SU-DHL-6 (cell line): ENCODE measurements around the gene CLTCL1.

ENCODE experiments used
- EZH2phosphoT487 ChIP-seq: fragments of 200-600 bp; sonication (generic), shearing (Covaris generic); conservative IDR thresholded peaks from 2 replicates; pipeline ENCODE4 v1.6.1; 2018; ENCODE audit warnings: mild to moderate bottlenecking, antibody characterized with exemption, low read length, moderate library complexity, mixed read lengths
- TF ChIP-seq, protein P1 (sequence below): fragments of 200-600 bp; sonication (generic); IDR thresholded peaks from one replicate; pipeline ENCODE4 v1.5.1; 2017; ENCODE audit warnings: antibody characterized with exemption, mild to moderate bottlenecking, low read length, moderate library complexity; ENCODE audit not compliant: insufficient read depth, poor library complexity, severe bottlenecking

- TF ChIP-seq, protein P1, sequence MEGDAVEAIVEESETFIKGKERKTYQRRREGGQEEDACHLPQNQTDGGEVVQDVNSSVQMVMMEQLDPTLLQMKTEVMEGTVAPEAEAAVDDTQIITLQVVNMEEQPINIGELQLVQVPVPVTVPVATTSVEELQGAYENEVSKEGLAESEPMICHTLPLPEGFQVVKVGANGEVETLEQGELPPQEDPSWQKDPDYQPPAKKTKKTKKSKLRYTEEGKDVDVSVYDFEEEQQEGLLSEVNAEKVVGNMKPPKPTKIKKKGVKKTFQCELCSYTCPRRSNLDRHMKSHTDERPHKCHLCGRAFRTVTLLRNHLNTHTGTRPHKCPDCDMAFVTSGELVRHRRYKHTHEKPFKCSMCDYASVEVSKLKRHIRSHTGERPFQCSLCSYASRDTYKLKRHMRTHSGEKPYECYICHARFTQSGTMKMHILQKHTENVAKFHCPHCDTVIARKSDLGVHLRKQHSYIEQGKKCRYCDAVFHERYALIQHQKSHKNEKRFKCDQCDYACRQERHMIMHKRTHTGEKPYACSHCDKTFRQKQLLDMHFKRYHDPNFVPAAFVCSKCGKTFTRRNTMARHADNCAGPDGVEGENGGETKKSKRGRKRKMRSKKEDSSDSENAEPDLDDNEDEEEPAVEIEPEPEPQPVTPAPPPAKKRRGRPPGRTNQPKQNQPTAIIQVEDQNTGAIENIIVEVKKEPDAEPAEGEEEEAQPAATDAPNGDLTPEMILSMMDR: no peak
- no peak for TF ChIP-seq EZH2phosphoT487
Measured at GRCh38 chr22:19172213-19173046, 119.1 kb downstream of the CLTCL1 start.
